Measurements from ENCODE around the gene HOXA7.

The HOXA7 gene

GRCh38 chr7:27193335-27194001 is 37.0 kb upstream of the HOXA7 start:
- POLR2A ChIA-PET = interaction anchor here (1.5 kb wide), 1 partner anchor 10 kb away, joined by 4 read pairs; no protein-coding TSS in a partner anchor
- Histone ChIP-seq H3K4me1 (ENCODE audit: control insufficient read depth, insufficient read depth, low read length) (peaks cover 12% of the 10 kb centered on the region), H3K27ac (ENCODE audit: extremely low read depth, low read depth, low read length) (no peak overlapping the region), H3K36me3 (ENCODE audit: control insufficient read depth in 2 of 2, insufficient read depth in 1 of 2, low read length in 2 of 2) (peaks cover 11 to 23% of the 10 kb centered on the region in 2 experiments; a peak in 2 of 3 replicates), H3K4me3 (ENCODE audit: low read depth, low read length) (no peak overlapping the region), H3K9me3 (ENCODE audit: control insufficient read depth, insufficient read depth, low read depth, low read length) (no peaks in the 10 kb centered on the region)
- CTCF ChIA-PET = interaction anchor here (0.7 to 3.1 kb wide), 4 partner anchors 14 to 449 kb away, joined by 3 to 23 read pairs (median 4); no protein-coding TSS in a partner anchor
- TF ChIP-seq ZBTB17 (tag by site-specific recombination; IDR thresholded peaks at IDR 0.05) (0 out of 2 replicates have a peak, but pooled peaks have one; percentile 11), ZNF521 (tag by site-specific recombination; IDR thresholded peaks at IDR 0.05) (no peak), ZNF292 (tag by site-specific recombination; IDR thresholded peaks at IDR 0.05; ENCODE audit: borderline replicate concordance, low read depth) (no peak), ZNF792 (tag by site-specific recombination; IDR thresholded peaks at IDR 0.05) (no peak), FEZF1 (tag by site-specific recombination; IDR thresholded peaks at IDR 0.05) (peak; percentile 89), ZNF600 (tag by site-specific recombination; IDR thresholded peaks at IDR 0.05) (no peak), ZNF518A (tag by site-specific recombination; conservative IDR thresholded peaks at IDR 0.05; ENCODE audit: low read depth) (no peak), ZNF280D (tag by site-specific recombination; IDR thresholded peaks at IDR 0.05) (no peak), ZNF174 (tag by site-specific recombination; IDR thresholded peaks at IDR 0.05) (no peak), ZBTB48 (tag by site-specific recombination; IDR thresholded peaks at IDR 0.05) (no peak)

- Histone ChIP-seq H3K36me3 (ENCODE audit: control insufficient read depth in 2 of 2, insufficient read depth in 1 of 2, low read length in 2 of 2) (peaks cover 11 to 23% of the 10 kb centered on the region in 2 experiments; a peak in 2 of 3 replicates), H3K9me3 (ENCODE audit: control insufficient read depth, insufficient read depth, low read depth, low read length) (no peaks in the 10 kb centered on the region), H3K4me1 (ENCODE audit: control insufficient read depth, insufficient read depth, low read length) (peaks cover 20% of the 10 kb centered on the region), H3K27ac (ENCODE audit: extremely low read depth, low read depth, low read length) (no peak overlapping the region), H3K4me3 (ENCODE audit: low read depth, low read length) (no peak overlapping the region)
- ChIA-PET POLR2A (no interaction called here), CTCF (no interaction called here)
- TF ChIP-seq FEZF1 (tag by site-specific recombination; IDR thresholded peaks at IDR 0.05) (no peak), ZNF398 (tag by site-specific recombination; IDR thresholded peaks at IDR 0.05) (no peak), ZNF10 (tag by site-specific recombination; IDR thresholded peaks at IDR 0.05) (no peak), ZNF112 (tag by site-specific recombination; IDR thresholded peaks at IDR 0.05) (no peak), ZBTB26 (tag by site-specific recombination; optimal IDR thresholded peaks at IDR 0.05) (peak; percentile 62), ZNF626 (tag by site-specific recombination; IDR thresholded peaks at IDR 0.05) (no peak), ZNF341 (tag by site-specific recombination; IDR thresholded peaks at IDR 0.05; ENCODE audit: low read depth) (peak; percentile 49), ZNF513 (tag by site-specific recombination; IDR thresholded peaks at IDR 0.05) (no peak), ZNF639 (tag by site-specific recombination; IDR thresholded peaks at IDR 0.05) (no peak)
Measured at GRCh38 chr7:27192546-27193334, 36.3 kb upstream of the HOXA7 start.
